Measurements from ENCODE around the gene CEACAM19.
"Not testable (repeated sequence)": the region's sequence is repeated elsewhere in the genome, so short reads cannot be mapped to it uniquely, and the experiment has no call there.

CEACAM19 gene, protein sequence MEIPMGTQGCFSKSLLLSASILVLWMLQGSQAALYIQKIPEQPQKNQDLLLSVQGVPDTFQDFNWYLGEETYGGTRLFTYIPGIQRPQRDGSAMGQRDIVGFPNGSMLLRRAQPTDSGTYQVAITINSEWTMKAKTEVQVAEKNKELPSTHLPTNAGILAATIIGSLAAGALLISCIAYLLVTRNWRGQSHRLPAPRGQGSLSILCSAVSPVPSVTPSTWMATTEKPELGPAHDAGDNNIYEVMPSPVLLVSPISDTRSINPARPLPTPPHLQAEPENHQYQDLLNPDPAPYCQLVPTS

DNA sequence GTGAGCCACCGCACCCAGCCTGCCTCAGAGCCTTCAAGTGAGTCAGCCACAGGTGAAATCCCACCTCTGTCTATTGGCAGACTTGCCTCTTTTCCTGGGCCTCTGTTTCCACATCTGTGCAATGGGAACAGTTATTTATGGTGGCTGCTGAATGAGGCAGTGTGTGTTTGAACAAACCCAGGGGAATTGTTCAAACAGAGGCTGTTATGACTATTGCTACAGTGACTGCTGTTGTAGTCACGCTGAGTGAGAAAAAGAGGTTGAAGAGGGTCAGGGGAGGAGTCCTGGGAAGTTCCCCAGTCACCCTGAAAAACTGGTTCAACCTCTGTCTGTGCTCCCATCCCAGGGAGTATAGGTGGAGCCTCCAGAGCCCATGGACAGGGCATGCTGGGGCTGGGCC is at the start of gene CEACAM19:
CEACAM19 (plus strand) TSS at position 83 of the 400 bp plus-strand sequence. CDS start 450 bp downstream, outside the sequence.
- Histone ChIP-seq H3K36me3 (ENCODE audit: control insufficient read depth in 1 of 2, insufficient read depth in 2 of 2, low read length in 2 of 2) (no peaks in the 10 kb centered on the region), H3K9me3 (ENCODE audit: control insufficient read depth in 1 of 2, low read length in 2 of 2) (no peaks in the 10 kb centered on the region), H3K27ac (ENCODE audit: low read depth, low read length) (no peak within 1 kb of the TSS), H3K4me1 (ENCODE audit: control insufficient read depth in 1 of 2, insufficient read depth in 2 of 2, low read length in 2 of 2) (no peaks in the 10 kb centered on the region), H3K4me3 (ENCODE audit: low read depth in 1 of 2, low read length in 2 of 2) (no peak within 1 kb of the TSS), H3K9ac (ENCODE audit: low read depth in 1 of 2, low read length in 2 of 2) (no peak within 1 kb of the TSS), H3K27me3 (ENCODE audit: control insufficient read depth in 1 of 2, insufficient read depth in 2 of 2, low read length in 2 of 2) (no peaks in the 10 kb centered on the region)

DNA sequence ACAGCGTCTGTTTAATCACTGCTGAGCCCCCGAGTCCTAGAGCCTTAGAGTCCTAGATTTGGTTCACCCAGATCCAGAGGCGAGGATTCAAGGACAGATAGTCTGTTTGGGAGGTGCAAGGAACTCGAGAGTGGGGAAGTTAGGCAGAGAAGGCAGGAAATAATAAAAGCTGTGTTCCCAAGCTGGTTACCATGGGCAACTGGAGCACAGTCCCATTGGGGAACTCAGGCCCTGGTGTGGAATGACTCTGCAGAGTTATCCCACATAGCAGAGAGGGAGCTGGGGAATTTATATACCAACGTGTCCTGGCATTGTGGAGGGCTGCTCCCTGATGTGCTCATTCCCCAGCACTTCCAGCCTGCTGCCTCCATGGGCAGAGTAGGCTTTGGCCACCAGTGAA is 48.2 kb upstream of the CEACAM19 start:
- Histone ChIP-seq H3K27ac (ENCODE audit: low read depth, low read length) (no peak overlapping the region), H3K9ac (ENCODE audit: low read depth in 1 of 2, low read length in 2 of 2) (no peak overlapping the region), H3K36me3 (ENCODE audit: control insufficient read depth in 1 of 2, insufficient read depth in 2 of 2, low read length in 2 of 2) (peaks cover 0 to 7% of the 10 kb centered on the region in 2 donors), H3K27me3 (ENCODE audit: control insufficient read depth in 1 of 2, insufficient read depth in 2 of 2, low read length in 2 of 2) (no peaks in the 10 kb centered on the region), H3K9me3 (ENCODE audit: control insufficient read depth in 1 of 2, low read length in 2 of 2) (no peaks in the 10 kb centered on the region), H3K4me1 (ENCODE audit: control insufficient read depth in 1 of 2, insufficient read depth in 2 of 2, low read length in 2 of 2) (no peaks in the 10 kb centered on the region), H3K4me3 (ENCODE audit: low read depth in 1 of 2, low read length in 2 of 2) (no peak overlapping the region)

DNA sequence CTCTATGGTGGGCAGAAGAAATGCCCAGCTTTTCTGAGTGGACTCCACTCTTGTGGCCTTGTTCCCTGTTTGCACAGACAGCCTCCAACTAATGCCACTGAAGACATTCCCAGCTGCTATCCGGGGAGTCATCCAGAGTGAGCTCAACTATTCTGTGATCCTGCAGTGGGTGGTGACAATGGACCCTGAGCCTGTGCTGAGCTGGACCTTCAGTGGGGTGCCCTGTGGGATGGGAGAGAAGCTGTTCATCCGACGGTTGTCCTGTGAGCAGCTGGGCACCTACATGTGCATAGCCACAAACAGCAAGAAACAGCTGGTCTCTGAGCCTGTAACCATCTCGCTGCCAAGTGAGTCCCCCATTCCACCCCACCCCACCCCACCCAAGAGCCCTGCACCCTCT is 47.7 kb upstream of the CEACAM19 start:
- Histone ChIP-seq H3K9ac (ENCODE audit: low read depth in 1 of 2, low read length in 2 of 2) (no peak overlapping the region), H3K9me3 (ENCODE audit: control insufficient read depth in 1 of 2, low read length in 2 of 2) (no peaks in the 10 kb centered on the region), H3K36me3 (ENCODE audit: control insufficient read depth in 1 of 2, insufficient read depth in 2 of 2, low read length in 2 of 2) (peaks cover 0 to 7% of the 10 kb centered on the region in 2 donors), H3K27me3 (ENCODE audit: control insufficient read depth in 1 of 2, insufficient read depth in 2 of 2, low read length in 2 of 2) (no peaks in the 10 kb centered on the region), H3K4me1 (ENCODE audit: control insufficient read depth in 1 of 2, insufficient read depth in 2 of 2, low read length in 2 of 2) (no peaks in the 10 kb centered on the region), H3K4me3 (ENCODE audit: low read depth in 1 of 2, low read length in 2 of 2) (no peak overlapping the region), H3K27ac (ENCODE audit: low read depth, low read length) (no peak overlapping the region)

DNA sequence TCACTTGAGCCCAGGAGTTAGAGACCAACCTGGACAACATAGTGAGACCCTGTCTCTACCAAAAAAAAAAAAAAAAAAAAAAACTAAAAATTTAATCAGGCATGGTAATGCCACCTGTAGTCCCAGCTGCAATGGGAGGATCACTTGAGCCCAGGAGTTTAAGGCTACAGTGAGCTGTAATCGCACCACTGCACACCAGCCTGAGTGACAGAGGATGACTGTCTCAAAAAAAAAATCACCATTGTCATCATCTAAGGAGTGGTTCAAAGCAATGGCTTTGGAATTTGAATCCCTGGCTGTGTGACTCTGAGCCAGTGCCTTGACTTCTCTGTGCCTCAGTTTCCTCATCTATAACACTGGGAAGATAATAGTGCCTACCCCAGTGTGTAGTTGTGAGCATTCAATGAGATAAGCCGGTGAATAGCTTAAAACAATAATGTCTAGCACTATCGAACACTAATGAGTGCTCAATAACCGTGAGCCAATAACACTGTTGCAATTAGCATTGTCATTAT is 46.4 kb upstream of the CEACAM19 start:
- no peak overlapping the region for H3K9ac ChIP-seq (ENCODE audit: low read depth in 1 of 2, low read length in 2 of 2)
- H3K36me3 ChIP-seq (ENCODE audit: control insufficient read depth in 1 of 2, insufficient read depth in 2 of 2, low read length in 2 of 2): peaks cover 0 to 10% of the 10 kb centered on the region in 2 donors
- no peaks in the 10 kb centered on the region for H3K9me3 ChIP-seq (ENCODE audit: control insufficient read depth in 1 of 2, low read length in 2 of 2)
- H3K27ac ChIP-seq (ENCODE audit: low read depth, low read length): no peak overlapping the region
- H3K27me3 ChIP-seq (ENCODE audit: control insufficient read depth in 1 of 2, insufficient read depth in 2 of 2, low read length in 2 of 2): no peaks in the 10 kb centered on the region
- H3K4me1 ChIP-seq (ENCODE audit: control insufficient read depth in 1 of 2, insufficient read depth in 2 of 2, low read length in 2 of 2): no peaks in the 10 kb centered on the region
- no peak overlapping the region for H3K4me3 ChIP-seq (ENCODE audit: low read depth in 1 of 2, low read length in 2 of 2)

DNA sequence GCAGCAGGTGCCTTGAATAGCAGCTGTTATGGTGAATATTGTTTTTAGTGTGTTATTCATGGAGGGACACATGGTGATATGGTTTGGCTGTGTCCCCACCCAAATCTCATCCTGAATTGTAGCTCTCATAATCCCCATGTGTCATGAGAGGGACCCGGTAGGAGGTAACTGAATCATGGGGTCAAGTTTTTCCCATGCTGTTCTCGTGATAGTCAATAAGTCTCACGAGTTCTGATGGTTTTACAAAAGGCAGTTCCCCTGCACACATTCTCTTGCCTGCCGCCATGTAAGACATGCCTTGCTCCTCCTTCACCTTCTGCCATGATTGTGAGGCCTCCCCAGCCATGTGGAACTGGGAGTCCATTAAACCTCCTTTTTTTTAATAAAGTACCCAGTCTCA is 45.6 kb upstream of the CEACAM19 start:
- H3K27me3 ChIP-seq (ENCODE audit: control insufficient read depth in 1 of 2, insufficient read depth in 2 of 2, low read length in 2 of 2); H3K27ac ChIP-seq (ENCODE audit: low read depth, low read length); H3K4me1 ChIP-seq (ENCODE audit: control insufficient read depth in 1 of 2, insufficient read depth in 2 of 2, low read length in 2 of 2); H3K9me3 ChIP-seq (ENCODE audit: control insufficient read depth in 1 of 2, low read length in 2 of 2); H3K9ac ChIP-seq (ENCODE audit: low read depth in 1 of 2, low read length in 2 of 2); H3K4me3 ChIP-seq (ENCODE audit: low read depth in 1 of 2, low read length in 2 of 2): not testable (repeated sequence)
- peaks cover 0 to 10% of the 10 kb centered on the region in 2 donors for H3K36me3 ChIP-seq (ENCODE audit: control insufficient read depth in 1 of 2, insufficient read depth in 2 of 2, low read length in 2 of 2)

DNA sequence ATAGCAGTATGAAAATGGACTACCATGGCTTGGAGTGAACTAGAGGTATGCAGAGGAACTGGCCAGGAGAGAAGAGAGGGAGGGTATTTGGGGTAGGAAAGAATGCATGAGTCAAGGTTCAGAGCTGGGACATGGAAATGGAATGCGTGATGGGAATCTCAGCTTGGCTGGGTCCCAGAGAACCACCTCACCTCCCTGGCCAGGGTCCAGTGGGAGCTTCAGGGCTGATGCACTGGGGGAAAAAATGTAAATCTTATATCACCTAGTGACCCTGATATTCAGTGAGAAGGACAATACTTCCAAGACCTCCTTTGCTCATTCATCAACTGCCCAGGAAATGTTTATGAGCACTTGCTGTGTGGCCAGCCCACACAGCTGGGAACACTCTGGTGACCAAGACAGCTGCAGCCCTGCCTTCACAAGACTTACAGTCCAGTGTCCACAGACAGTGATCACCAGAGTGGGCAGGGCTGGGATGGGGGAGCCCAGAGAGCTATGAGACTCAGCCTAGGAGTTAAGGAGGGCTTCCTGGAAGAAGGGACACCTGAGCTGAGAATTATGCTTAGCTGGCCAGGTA is 45.1 kb upstream of the CEACAM19 start:
- H3K4me1 ChIP-seq (ENCODE audit: control insufficient read depth in 1 of 2, insufficient read depth in 2 of 2, low read length in 2 of 2): no peaks in the 10 kb centered on the region
- H3K27ac ChIP-seq (ENCODE audit: low read depth, low read length): no peak overlapping the region
- H3K36me3 ChIP-seq (ENCODE audit: control insufficient read depth in 1 of 2, insufficient read depth in 2 of 2, low read length in 2 of 2): peaks cover 0 to 10% of the 10 kb centered on the region in 2 donors
- H3K9ac ChIP-seq (ENCODE audit: low read depth in 1 of 2, low read length in 2 of 2): no peak overlapping the region
- no peak overlapping the region for H3K4me3 ChIP-seq (ENCODE audit: low read depth in 1 of 2, low read length in 2 of 2)
- no peaks in the 10 kb centered on the region for H3K9me3 ChIP-seq (ENCODE audit: control insufficient read depth in 1 of 2, low read length in 2 of 2)
- no peaks in the 10 kb centered on the region for H3K27me3 ChIP-seq (ENCODE audit: control insufficient read depth in 1 of 2, insufficient read depth in 2 of 2, low read length in 2 of 2)

DNA sequence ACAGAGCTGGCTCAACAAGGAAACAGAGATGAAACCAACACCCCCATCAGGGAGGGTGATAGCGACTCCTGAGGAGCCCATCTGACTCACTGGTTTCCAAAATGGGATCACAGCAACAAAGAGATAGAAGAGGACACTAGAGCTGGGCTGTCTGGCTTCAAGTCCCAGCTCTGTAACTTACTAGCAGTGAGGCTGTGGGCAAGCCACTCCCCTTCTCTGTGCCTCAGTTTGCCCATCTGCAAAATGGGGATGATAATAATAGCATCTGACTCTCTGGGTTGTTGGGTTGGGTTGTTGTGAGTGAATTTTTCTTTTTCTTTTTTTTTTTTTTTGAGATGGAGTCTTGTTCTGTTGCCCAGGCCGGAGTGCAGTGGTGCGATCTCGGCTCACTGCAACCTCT is 43.7 kb upstream of the CEACAM19 start:
- Histone ChIP-seq H3K9me3 (ENCODE audit: control insufficient read depth in 1 of 2, low read length in 2 of 2) (no peaks in the 10 kb centered on the region), H3K27me3 (ENCODE audit: control insufficient read depth in 1 of 2, insufficient read depth in 2 of 2, low read length in 2 of 2) (no peaks in the 10 kb centered on the region), H3K4me1 (ENCODE audit: control insufficient read depth in 1 of 2, insufficient read depth in 2 of 2, low read length in 2 of 2) (no peaks in the 10 kb centered on the region), H3K9ac (ENCODE audit: low read depth in 1 of 2, low read length in 2 of 2) (no peak overlapping the region), H3K36me3 (ENCODE audit: control insufficient read depth in 1 of 2, insufficient read depth in 2 of 2, low read length in 2 of 2) (peaks cover 0 to 10% of the 10 kb centered on the region in 2 donors), H3K4me3 (ENCODE audit: low read depth in 1 of 2, low read length in 2 of 2) (no peak overlapping the region), H3K27ac (ENCODE audit: low read depth, low read length) (no peak overlapping the region)

DNA sequence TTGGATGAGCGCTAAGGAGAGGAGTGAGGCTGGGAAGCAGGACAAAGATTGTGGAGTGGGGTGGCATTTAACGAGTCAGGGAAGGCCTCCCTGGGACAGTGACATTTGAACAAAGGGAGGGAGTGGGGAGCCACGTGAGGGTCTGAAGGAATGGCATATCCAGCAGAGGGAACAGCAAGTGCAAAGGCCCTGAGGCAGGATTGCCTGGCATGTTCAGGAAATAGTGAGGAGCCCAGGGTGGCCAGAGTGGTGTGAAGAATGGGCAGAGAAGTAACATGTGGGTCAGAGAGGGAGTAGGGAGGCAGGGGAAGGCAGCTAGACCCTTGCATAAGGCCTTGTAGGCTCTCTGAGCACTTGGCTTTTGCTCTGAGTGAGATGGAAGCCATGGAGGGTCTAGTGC is 42.5 kb upstream of the CEACAM19 start:
- no peaks in the 10 kb centered on the region for H3K4me1 ChIP-seq (ENCODE audit: control insufficient read depth in 1 of 2, insufficient read depth in 2 of 2, low read length in 2 of 2)
- no peaks in the 10 kb centered on the region for H3K9me3 ChIP-seq (ENCODE audit: control insufficient read depth in 1 of 2, low read length in 2 of 2)
- no peaks in the 10 kb centered on the region for H3K27me3 ChIP-seq (ENCODE audit: control insufficient read depth in 1 of 2, insufficient read depth in 2 of 2, low read length in 2 of 2)
- no peak overlapping the region for H3K9ac ChIP-seq (ENCODE audit: low read depth in 1 of 2, low read length in 2 of 2)
- peaks cover 0 to 10% of the 10 kb centered on the region in 2 donors for H3K36me3 ChIP-seq (ENCODE audit: control insufficient read depth in 1 of 2, insufficient read depth in 2 of 2, low read length in 2 of 2)
- no peak overlapping the region for H3K4me3 ChIP-seq (ENCODE audit: low read depth in 1 of 2, low read length in 2 of 2)
- H3K27ac ChIP-seq (ENCODE audit: low read depth, low read length): no peak overlapping the region

DNA sequence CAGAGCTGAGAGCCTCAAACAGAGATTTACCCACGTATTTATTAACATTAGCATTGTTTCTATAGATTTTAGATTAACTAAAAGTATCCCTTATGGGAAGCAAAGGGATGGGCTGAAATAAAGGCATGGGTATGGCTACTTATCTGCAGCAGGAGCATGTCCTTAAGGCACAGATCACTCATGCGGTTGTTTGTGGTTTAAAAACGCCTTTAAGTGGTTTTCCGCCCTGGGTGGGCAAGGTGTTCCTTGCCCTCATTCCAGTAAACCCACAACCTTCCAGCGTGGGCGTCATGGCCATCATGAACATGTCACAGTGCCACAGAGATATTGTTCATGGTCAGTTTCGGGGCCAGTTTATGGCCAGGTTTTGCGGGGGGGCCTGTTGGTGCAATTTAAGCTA is 39.7 kb upstream of the CEACAM19 start:
- H3K27me3 ChIP-seq (ENCODE audit: control insufficient read depth in 1 of 2, insufficient read depth in 2 of 2, low read length in 2 of 2); H3K27ac ChIP-seq (ENCODE audit: low read depth, low read length); H3K4me3 ChIP-seq (ENCODE audit: low read depth in 1 of 2, low read length in 2 of 2); H3K36me3 ChIP-seq (ENCODE audit: control insufficient read depth in 1 of 2, insufficient read depth in 2 of 2, low read length in 2 of 2); H3K9me3 ChIP-seq (ENCODE audit: control insufficient read depth in 1 of 2, low read length in 2 of 2); H3K9ac ChIP-seq (ENCODE audit: low read depth in 1 of 2, low read length in 2 of 2): not testable (repeated sequence)
- H3K4me1 ChIP-seq (ENCODE audit: control insufficient read depth in 1 of 2, insufficient read depth in 2 of 2, low read length in 2 of 2): peaks cover 14% of the 10 kb centered on the region in 2 donors

DNA sequence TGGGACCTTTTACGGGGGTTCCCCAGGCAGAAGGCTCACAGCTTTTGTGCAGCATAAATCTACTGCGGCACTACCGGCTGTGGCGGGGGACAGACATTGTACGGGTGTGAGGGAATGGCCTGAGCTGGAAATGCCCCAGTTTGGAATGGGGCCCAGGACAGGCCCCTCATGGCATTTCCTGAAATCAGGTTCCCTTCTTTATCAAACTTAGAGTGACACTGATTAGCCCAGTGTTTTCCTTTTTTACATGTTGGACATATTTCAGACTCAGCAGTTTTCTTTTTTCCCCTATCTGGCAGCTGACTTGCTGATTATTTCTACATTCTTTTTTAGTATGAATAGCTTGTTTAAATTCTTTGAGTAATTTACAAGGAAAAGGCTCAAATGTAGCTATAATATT is 37.2 kb upstream of the CEACAM19 start:
- not testable (repeated sequence) for H3K4me3 ChIP-seq (ENCODE audit: low read depth in 1 of 2, low read length in 2 of 2); H3K9me3 ChIP-seq (ENCODE audit: control insufficient read depth in 1 of 2, low read length in 2 of 2); H3K9ac ChIP-seq (ENCODE audit: low read depth in 1 of 2, low read length in 2 of 2); H3K27me3 ChIP-seq (ENCODE audit: control insufficient read depth in 1 of 2, insufficient read depth in 2 of 2, low read length in 2 of 2); H3K27ac ChIP-seq (ENCODE audit: low read depth, low read length); H3K36me3 ChIP-seq (ENCODE audit: control insufficient read depth in 1 of 2, insufficient read depth in 2 of 2, low read length in 2 of 2)
- H3K4me1 ChIP-seq (ENCODE audit: control insufficient read depth in 1 of 2, insufficient read depth in 2 of 2, low read length in 2 of 2): peaks cover 23 to 28% of the 10 kb centered on the region in 2 donors
